GM21825 (cell line): Measurements from ENCODE around the gene NUB1.

Experiments
- ATAC-seq: cut with Tn5 transposase; IDR thresholded peaks from one replicate; pipeline ENCODE4 v1.9.1; 2021; ENCODE audit warnings: mild to moderate bottlenecking, moderate library complexity; ENCODE audit not compliant: unreplicated experiment

The NUB1 gene

GRCh38 chr7:151420144-151420543 is 78.5 kb downstream of the NUB1 start:
- no peak for ATAC-seq

GRCh38 chr7:151422212-151422611 is 80.6 kb downstream of the NUB1 start:
- ATAC-seq = no peak

DNA sequence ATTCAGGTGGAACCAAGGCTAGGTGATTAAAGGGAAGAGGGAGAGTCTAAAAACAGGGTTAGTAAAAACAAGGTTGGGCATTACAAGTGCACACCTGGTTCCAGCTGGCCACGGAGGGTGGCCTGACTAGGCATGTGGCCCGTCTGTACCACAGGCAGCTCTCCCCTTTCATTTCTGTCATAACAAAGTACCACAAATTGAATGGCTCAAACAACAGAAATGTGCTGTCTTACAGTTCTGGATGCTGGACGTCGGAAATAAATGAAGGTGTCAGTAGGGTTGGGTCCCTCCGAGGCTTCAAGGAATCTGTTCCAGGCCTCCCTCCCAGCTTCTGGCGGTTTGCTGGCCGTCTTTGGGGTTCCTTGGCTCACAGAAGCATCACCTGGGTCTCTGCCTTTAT is 81.6 kb downstream of the NUB1 start:
- no peak for ATAC-seq

- no peak for ATAC-seq
Observed at GRCh38 chr7:151423936-151424335, 82.3 kb downstream of the NUB1 start.

DNA sequence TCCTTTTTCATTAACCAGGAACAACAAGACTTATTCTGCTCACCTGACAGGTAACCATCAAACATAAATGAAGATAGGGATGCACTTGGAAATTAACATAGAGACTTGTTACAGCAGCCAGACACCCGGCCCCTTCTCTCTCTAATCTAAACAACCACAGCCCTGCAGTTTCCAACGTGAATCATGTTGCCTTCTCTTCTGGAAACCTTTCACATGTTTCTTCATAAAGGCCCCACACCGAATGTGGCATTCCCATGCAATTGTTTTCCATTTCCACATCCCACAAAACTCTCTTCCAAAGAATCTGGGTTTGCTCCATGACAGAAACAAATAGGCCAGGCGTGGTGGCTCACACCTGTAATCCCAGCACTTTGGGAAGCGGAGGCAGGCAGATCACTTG is 83.2 kb downstream of the NUB1 start:
- no peak for ATAC-seq

GRCh38 chr7:151425670-151426440 is 84.2 kb downstream of the NUB1 start:
- ATAC-seq = no peak

GRCh38 chr7:151426441-151426903 is 84.9 kb downstream of the NUB1 start:
- ATAC-seq = no peak

DNA sequence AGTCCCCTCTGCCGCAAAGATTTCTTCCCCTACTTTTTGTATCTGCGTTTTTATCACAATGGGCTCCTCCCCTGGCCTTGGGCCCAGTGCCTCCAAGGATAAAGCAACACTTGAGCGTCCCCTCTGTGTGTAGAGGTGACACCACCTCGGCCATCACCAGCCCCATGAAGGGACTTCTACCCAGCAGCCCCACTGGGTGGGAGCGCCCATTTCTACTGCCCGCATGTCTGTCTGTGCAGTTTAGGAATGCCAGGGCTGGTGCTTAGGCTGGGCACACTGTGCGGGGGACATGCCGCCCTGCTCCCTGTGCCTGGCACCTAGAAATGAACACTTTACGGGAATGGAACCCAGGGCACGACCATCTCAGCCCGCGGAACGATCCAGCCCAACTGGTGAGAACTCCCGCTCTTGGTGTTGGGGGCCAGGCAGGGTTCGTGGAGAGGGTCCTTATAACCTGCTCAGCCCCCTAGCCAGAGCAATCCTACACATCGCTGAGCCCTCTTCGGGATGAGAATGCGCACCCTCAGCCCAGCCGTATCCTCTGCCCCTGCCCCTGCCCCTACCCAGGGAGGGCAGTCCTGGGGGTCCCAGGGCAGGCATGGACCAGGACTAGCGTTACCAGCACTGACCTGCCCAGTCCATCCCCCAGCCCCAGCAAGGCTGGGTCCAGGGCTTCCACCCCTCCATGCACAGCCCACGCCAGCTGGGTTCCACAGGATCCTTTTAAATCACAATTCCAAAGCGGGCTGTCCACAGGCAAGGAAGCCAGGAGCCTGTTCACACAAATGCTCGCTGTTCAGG is 85.5 kb downstream of the NUB1 start:
- ATAC-seq = no peak

DNA sequence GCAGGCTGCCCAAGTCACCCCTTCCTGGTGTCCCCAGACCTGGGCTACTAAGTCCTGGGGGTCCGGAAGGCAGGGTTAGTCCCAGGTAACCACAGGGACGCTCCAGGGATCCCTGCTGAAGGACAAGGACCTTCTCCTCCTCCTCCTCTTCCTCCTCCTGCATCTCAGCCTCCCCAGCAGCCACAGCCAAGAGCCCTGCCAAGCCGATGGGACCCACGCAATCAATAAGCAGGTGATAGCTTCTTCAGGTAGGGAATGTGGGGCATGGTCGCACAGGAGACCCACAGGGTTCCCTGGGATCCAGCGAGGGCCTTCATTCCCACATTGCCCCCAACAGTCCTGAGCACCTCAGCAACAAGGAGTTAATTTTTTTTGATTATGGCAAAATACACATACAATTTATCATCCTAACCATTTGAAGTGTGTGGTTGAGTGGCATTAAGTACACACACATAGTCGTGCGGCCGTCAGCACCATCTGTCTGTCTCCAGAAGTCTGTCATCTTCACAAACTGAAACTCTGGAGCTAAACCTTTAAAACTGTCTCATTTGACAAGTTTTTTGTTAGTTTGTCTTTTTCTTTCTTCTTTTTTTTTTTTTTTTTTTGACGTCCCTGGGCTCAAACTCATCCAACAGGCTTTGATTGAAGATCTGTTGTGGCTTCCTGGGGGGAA is 86.2 kb downstream of the NUB1 start:
- ATAC-seq = no peak
